Activated T-cell treated with anti-CD3 and anti-CD28 coated beads, Interleukin-2, amount 50 U/mL, for 72 hours (primary cell): ENCODE results near the gene NFATC1. TPM values are rescaled to one million over a fixed set of nuclear protein-coding genes. Genes with fewer than 3 reads are reported as not detected.

ENCODE experiments used
- ATAC-seq, 2 donors: fragments of 150-1000 bp; cut with Tn5 transposase; replicated peaks in 1 of 2; 2 replicates each; pipeline ENCODE4 v1.10.0; 2021; ENCODE audit warnings: moderate library complexity in 2 of 2, mild to moderate bottlenecking in 1 of 2
- DNase-seq, 2 donors: peaks; one replicate each; pipeline ENCODE4 v3.0.0; 2021 to 2022; ENCODE audit warnings: mixed read lengths in 1 of 2
- H3K27ac Mint-ChIP-seq: one replicate; pipeline ENCODE4 v1.8.0; 2022; ENCODE audit warnings: mild to moderate bottlenecking, moderate library complexity, mixed read lengths
- H3K27me3 Mint-ChIP-seq: one replicate; pipeline ENCODE4 v1.8.0; 2022; ENCODE audit warnings: low read depth, mixed read lengths
- H3K36me3 Mint-ChIP-seq, 2 donors: one replicate each; pipeline ENCODE4 v1.8.0; 2022; ENCODE audit warnings: mixed read lengths in 2 of 2, mild to moderate bottlenecking in 1 of 2; ENCODE audit not compliant: insufficient read depth in 2 of 2
- H3K4me1 Mint-ChIP-seq: one replicate; pipeline ENCODE4 v1.8.0; 2022; ENCODE audit warnings: low read depth, mixed read lengths
- H3K4me3 Mint-ChIP-seq, 2 donors: one replicate each; pipeline ENCODE4 v1.8.0; 2022; ENCODE audit warnings: mild to moderate bottlenecking in 2 of 2, mixed read lengths in 2 of 2, moderate library complexity in 2 of 2
- H3K9me3 Mint-ChIP-seq, 2 donors: one replicate each; pipeline ENCODE4 v1.8.0; 2022; ENCODE audit warnings: mixed read lengths in 2 of 2
- total RNA-seq, 2 donors: library from RNA; stranded (reverse); gene quantifications; one replicate each; pipeline ENCODE4 v1.2.3, GENCODE V29; 2022

The NFATC1 gene
- total RNA-seq, 2 donors from 2014 or later: 70.4 to 86.0 TPM

- H3K4me1 Mint-ChIP-seq: no peaks in the 10 kb centered on the region
- no peaks in the 10 kb centered on the region for H3K27me3 Mint-ChIP-seq
- no peak for ATAC-seq
- no peak overlapping the region for H3K4me3 Mint-ChIP-seq
- DNase-seq: no peak
- H3K27ac Mint-ChIP-seq: no peak overlapping the region
- H3K36me3 Mint-ChIP-seq: no peaks in the 10 kb centered on the region
- no peaks in the 10 kb centered on the region for H3K9me3 Mint-ChIP-seq
Measured at GRCh38 chr18:79554321-79554720, 158.6 kb downstream of the NFATC1 start.

- ATAC-seq (no peak), DNase-seq (no peak)
- Mint-ChIP-seq H3K4me1 (no peaks in the 10 kb centered on the region), H3K9me3 (no peaks in the 10 kb centered on the region), H3K27ac (no peak overlapping the region), H3K27me3 (no peaks in the 10 kb centered on the region), H3K4me3 (no peak overlapping the region), H3K36me3 (no peaks in the 10 kb centered on the region)
Measured at GRCh38 chr18:79554945-79555645, 159.4 kb downstream of the NFATC1 start.

- DNase-seq (no peak), ATAC-seq (no peak)
- Mint-ChIP-seq H3K27me3 (no peaks in the 10 kb centered on the region), H3K27ac (no peak overlapping the region), H3K36me3 (no peaks in the 10 kb centered on the region), H3K9me3 (no peaks in the 10 kb centered on the region), H3K4me1 (no peaks in the 10 kb centered on the region), H3K4me3 (no peak overlapping the region)
Measured at GRCh38 chr18:79555885-79556284, 160.2 kb downstream of the NFATC1 start.

- H3K27ac Mint-ChIP-seq: no peak overlapping the region
- no peaks in the 10 kb centered on the region for H3K36me3 Mint-ChIP-seq
- no peak for DNase-seq
- H3K4me3 Mint-ChIP-seq: no peak overlapping the region
- no peak for ATAC-seq
- H3K27me3 Mint-ChIP-seq: no peaks in the 10 kb centered on the region
- no peaks in the 10 kb centered on the region for H3K4me1 Mint-ChIP-seq
- no peaks in the 10 kb centered on the region for H3K9me3 Mint-ChIP-seq
Measured at GRCh38 chr18:79556829-79557585, 161.3 kb downstream of the NFATC1 start.

- ATAC-seq (no peak), DNase-seq (no peak)
- Mint-ChIP-seq H3K4me3 (no peak overlapping the region), H3K27me3 (no peaks in the 10 kb centered on the region), H3K36me3 (no peaks in the 10 kb centered on the region), H3K9me3 (no peaks in the 10 kb centered on the region), H3K27ac (no peak overlapping the region), H3K4me1 (no peaks in the 10 kb centered on the region)
Measured at GRCh38 chr18:79558196-79558932, 162.6 kb downstream of the NFATC1 start.

- H3K36me3 Mint-ChIP-seq: no peaks in the 10 kb centered on the region
- ATAC-seq (no peak), DNase-seq (no peak)
- H3K27ac Mint-ChIP-seq: no peak overlapping the region
- no peaks in the 10 kb centered on the region for H3K4me1 Mint-ChIP-seq
- no peaks in the 10 kb centered on the region for H3K9me3 Mint-ChIP-seq
- H3K4me3 Mint-ChIP-seq: no peak overlapping the region
- no peaks in the 10 kb centered on the region for H3K27me3 Mint-ChIP-seq
Measured at GRCh38 chr18:79558933-79559416, 163.2 kb downstream of the NFATC1 start.

- ATAC-seq (no peak), DNase-seq (no peak)
- H3K36me3 Mint-ChIP-seq: no peaks in the 10 kb centered on the region
- H3K4me3 Mint-ChIP-seq: no peak overlapping the region
- H3K9me3 Mint-ChIP-seq: peaks cover 0 to 4% of the 10 kb centered on the region in 2 donors
- H3K27ac Mint-ChIP-seq: no peak overlapping the region
- H3K4me1 Mint-ChIP-seq: no peaks in the 10 kb centered on the region
- no peaks in the 10 kb centered on the region for H3K27me3 Mint-ChIP-seq
Measured at GRCh38 chr18:79559436-79559835, 163.7 kb downstream of the NFATC1 start.

- Mint-ChIP-seq H3K36me3 (no peaks in the 10 kb centered on the region), H3K9me3 (peaks cover 0 to 5% of the 10 kb centered on the region in 2 donors), H3K27me3 (no peaks in the 10 kb centered on the region), H3K4me1 (no peaks in the 10 kb centered on the region), H3K27ac (no peak overlapping the region), H3K4me3 (no peak overlapping the region)
- no peak for ATAC-seq
- DNase-seq: no peak
Measured at GRCh38 chr18:79560042-79560860, 164.5 kb downstream of the NFATC1 start.

GRCh38 chr18:79560861-79561210 lies 165.1 kb downstream of the NFATC1 start:
- H3K27me3 Mint-ChIP-seq: no peaks in the 10 kb centered on the region
- H3K36me3 Mint-ChIP-seq: no peaks in the 10 kb centered on the region
- H3K27ac Mint-ChIP-seq: no peak overlapping the region
- ATAC-seq: no peak
- peaks cover 0 to 5% of the 10 kb centered on the region in 2 donors for H3K9me3 Mint-ChIP-seq
- DNase-seq: no peak
- no peaks in the 10 kb centered on the region for H3K4me1 Mint-ChIP-seq
- H3K4me3 Mint-ChIP-seq: no peak overlapping the region

- Mint-ChIP-seq H3K4me3 (no peak overlapping the region), H3K27ac (no peak overlapping the region), H3K36me3 (no peaks in the 10 kb centered on the region), H3K4me1 (no peaks in the 10 kb centered on the region), H3K9me3 (peaks cover 0 to 5% of the 10 kb centered on the region in 2 donors), H3K27me3 (no peaks in the 10 kb centered on the region)
- DNase-seq (no peak), ATAC-seq (no peak)
Measured at GRCh38 chr18:79563949-79564348, 168.2 kb downstream of the NFATC1 start.

- peaks cover under 1% of the 10 kb centered on the region for H3K27me3 Mint-ChIP-seq
- ATAC-seq: no peak
- no peaks in the 10 kb centered on the region for H3K36me3 Mint-ChIP-seq
- H3K4me3 Mint-ChIP-seq: no peak overlapping the region
- no peak for DNase-seq
- no peaks in the 10 kb centered on the region for H3K4me1 Mint-ChIP-seq
- peaks cover 0 to 5% of the 10 kb centered on the region in 2 donors for H3K9me3 Mint-ChIP-seq
- H3K27ac Mint-ChIP-seq: no peak overlapping the region
Measured at GRCh38 chr18:79564441-79564840, 168.7 kb downstream of the NFATC1 start.

- ATAC-seq (no peak), DNase-seq (no peak)
- no peak overlapping the region for H3K27ac Mint-ChIP-seq
- peaks cover 7% of the 10 kb centered on the region for H3K27me3 Mint-ChIP-seq
- H3K4me3 Mint-ChIP-seq: no peak overlapping the region
- peaks cover 11% of the 10 kb centered on the region for H3K4me1 Mint-ChIP-seq
- peaks cover 0 to 5% of the 10 kb centered on the region in 2 donors for H3K9me3 Mint-ChIP-seq
- H3K36me3 Mint-ChIP-seq: no peaks in the 10 kb centered on the region
Measured at GRCh38 chr18:79566771-79567431, 171.2 kb downstream of the NFATC1 start.
